Chondrocyte (in vitro differentiated cells): Measurements from ENCODE around the gene ARHGAP12. TPM values are rescaled to one million over a fixed set of nuclear protein-coding genes. Genes with fewer than 3 reads are reported as not detected.
A peak's percentile ranks its signal among the peaks of the same experiment; 100 is the strongest.

Experiments
- DNase-seq: peaks from one replicate; pipeline ENCODE4 v3.0.0; 2021; ENCODE audit warnings: mixed read lengths, low spot score
- H3K27ac Mint-ChIP-seq: one replicate; pipeline ENCODE4 v1.8.0; 2021; ENCODE audit warnings: mild to moderate bottlenecking, moderate library complexity, mixed read lengths; ENCODE audit not compliant: unreplicated experiment
- H3K27me3 Mint-ChIP-seq: 2 replicates; pipeline ENCODE4 v1.8.0; 2021; ENCODE audit warnings: low read depth, mixed read lengths
- H3K36me3 Mint-ChIP-seq: 2 replicates; pipeline ENCODE4 v1.8.0; 2021; ENCODE audit warnings: low read depth, mixed read lengths
- H3K4me1 Mint-ChIP-seq: 2 replicates; pipeline ENCODE4 v1.8.0; 2021; ENCODE audit warnings: low read depth, mild to moderate bottlenecking, mixed read lengths
- H3K4me3 Mint-ChIP-seq: one replicate; pipeline ENCODE4 v1.8.0; 2021; ENCODE audit warnings: mild to moderate bottlenecking, moderate library complexity, mixed read lengths; ENCODE audit not compliant: unreplicated experiment
- H3K9me3 Mint-ChIP-seq: 2 replicates; pipeline ENCODE4 v1.8.0; 2021; ENCODE audit warnings: low read depth, mixed read lengths
- CTCF ChIP-seq: fragments of 200-600 bp; sonication (generic); IDR thresholded peaks from 2 replicates; pipeline ENCODE4 v1.5.0; 2021; ENCODE audit warnings: antibody characterized with exemption, mild to moderate bottlenecking, moderate library complexity
- total RNA-seq: library from RNA; stranded (reverse); gene quantifications from 3 replicates; pipeline ENCODE4 v1.2.1, GENCODE V29; 2021

Gene ARHGAP12
- total RNA-seq, 1 donor from 2014 or later = 18.1 TPM

- no peak for DNase-seq
- Mint-ChIP-seq H3K4me3 (peak overlapping the region; percentile 8), H3K36me3 (no peaks in the 10 kb centered on the region), H3K27me3 (no peaks in the 10 kb centered on the region), H3K4me1 (peaks cover 62% of the 10 kb centered on the region), H3K9me3 (no peaks in the 10 kb centered on the region), H3K27ac (peak overlapping the region; percentile 85)
- TF ChIP-seq CTCF = no peak
Measured at GRCh38 chr10:31883397-31883796, 45.2 kb downstream of the ARHGAP12 start.

- no peak for TF ChIP-seq CTCF
- no peak overlapping the region for H3K27ac Mint-ChIP-seq
Measured at GRCh38 chr10:31878486-31878885, 50.1 kb downstream of the ARHGAP12 start.

GRCh38 chr10:31876652-31877352 is 51.8 kb downstream of the ARHGAP12 start:
- DNase-seq = no peak
- H3K36me3 Mint-ChIP-seq = no peaks in the 10 kb centered on the region
- H3K4me3 Mint-ChIP-seq = no peak overlapping the region
- H3K9me3 Mint-ChIP-seq = no peaks in the 10 kb centered on the region
- no peaks in the 10 kb centered on the region for H3K27me3 Mint-ChIP-seq
- no peak for TF ChIP-seq CTCF
- no peak overlapping the region for H3K27ac Mint-ChIP-seq
- peaks cover 22% of the 10 kb centered on the region for H3K4me1 Mint-ChIP-seq

More at GRCh38 chr10:31878486-31878885, 50.1 kb downstream of the ARHGAP12 start:
- H3K36me3 Mint-ChIP-seq = no peaks in the 10 kb centered on the region
- no peaks in the 10 kb centered on the region for H3K27me3 Mint-ChIP-seq
- peaks cover 36% of the 10 kb centered on the region for H3K4me1 Mint-ChIP-seq
- no peak for DNase-seq
- no peaks in the 10 kb centered on the region for H3K9me3 Mint-ChIP-seq
- H3K4me3 Mint-ChIP-seq = no peak overlapping the region

GRCh38 chr10:31875608-31876007 is 53.0 kb downstream of the ARHGAP12 start:
- no peak overlapping the region for H3K27ac Mint-ChIP-seq
- no peaks in the 10 kb centered on the region for H3K27me3 Mint-ChIP-seq
- no peaks in the 10 kb centered on the region for H3K36me3 Mint-ChIP-seq
- H3K9me3 Mint-ChIP-seq = no peaks in the 10 kb centered on the region
- no peak overlapping the region for H3K4me3 Mint-ChIP-seq
- peaks cover 14% of the 10 kb centered on the region for H3K4me1 Mint-ChIP-seq
- no peak for TF ChIP-seq CTCF
- DNase-seq = no peak

- Mint-ChIP-seq H3K27me3 (no peaks in the 10 kb centered on the region), H3K4me1 (peaks cover 8% of the 10 kb centered on the region), H3K27ac (no peak overlapping the region), H3K4me3 (no peak overlapping the region), H3K36me3 (no peaks in the 10 kb centered on the region), H3K9me3 (no peaks in the 10 kb centered on the region)
- no peak for TF ChIP-seq CTCF
- DNase-seq = no peak
Measured at GRCh38 chr10:31873724-31874123, 54.9 kb downstream of the ARHGAP12 start.
